GM20000 (cell line): Measurements from ENCODE around the gene TREM1.

ENCODE experiments used
- DNase-seq: peaks from one replicate; pipeline ENCODE4 v3.0.0; 2012; ENCODE audit warnings: low spot score
- CTCF ChIP-seq: IDR thresholded peaks from 2 replicates; pipeline ENCODE4 v1.5.1; 2012; ENCODE audit warnings: mild to moderate bottlenecking, control low read depth; ENCODE audit errors: extremely low read depth, missing control alignments

The TREM1 gene

GRCh38 chr6:41257369-41258195, 28.9 kb downstream of the TREM1 start:
- no peak for DNase-seq
- TF ChIP-seq CTCF, result no peak

- DNase-seq, result peak; percentile 38
- TF ChIP-seq CTCF, result no peak
Measured at GRCh38 chr6:41256383-41256782, 30.1 kb downstream of the TREM1 start.

- DNase-seq, result no peak
- TF ChIP-seq CTCF, result no peak
Measured at GRCh38 chr6:41255638-41256246, 30.7 kb downstream of the TREM1 start.

- no peak for TF ChIP-seq CTCF
- no peak for DNase-seq
Measured at GRCh38 chr6:41255110-41255509, 31.4 kb downstream of the TREM1 start.

GRCh38 chr6:41252401-41253169, 33.9 kb downstream of the TREM1 start:
- TF ChIP-seq CTCF, result no peak
- no peak for DNase-seq

GRCh38 chr6:41247882-41248705, 38.4 kb downstream of the TREM1 start:
- no peak for DNase-seq
- no peak for TF ChIP-seq CTCF
